SH-SY5Y (cell line): Measurements from ENCODE around the gene COPRS.

ENCODE experiments used
- GATA2 ChIP-seq: IDR thresholded peaks from 2 replicates; pipeline ENCODE4 v1.6.1; 2011; ENCODE audit warnings: mild to moderate bottlenecking, low read depth, low read length
- GATA3 ChIP-seq: IDR thresholded peaks from 2 replicates; pipeline ENCODE4 v1.6.1; 2011; ENCODE audit warnings: low read depth, mild to moderate bottlenecking, low read length, moderate library complexity

Gene COPRS

GRCh38 chr17:31803494-31804213 lies 55.4 kb downstream of the COPRS start:
- TF ChIP-seq GATA3 (no peak), GATA2 (no peak)

- TF ChIP-seq GATA2 (no peak), GATA3 (no peak)
These were observed 56.5 kb downstream of the COPRS start for GRCh38 chr17:31802502-31802901.
